CD4-positive, alpha-beta T cell treated with Interleukin-2 at 100 ng/mL for 4 hours (primary cell): Measurements from ENCODE around the gene NINL.

Source experiments
- DNase-seq: peaks from one replicate; pipeline ENCODE4 v3.0.0-alpha.2; 2020; ENCODE audit warnings: low spot score

Gene NINL

DNA sequence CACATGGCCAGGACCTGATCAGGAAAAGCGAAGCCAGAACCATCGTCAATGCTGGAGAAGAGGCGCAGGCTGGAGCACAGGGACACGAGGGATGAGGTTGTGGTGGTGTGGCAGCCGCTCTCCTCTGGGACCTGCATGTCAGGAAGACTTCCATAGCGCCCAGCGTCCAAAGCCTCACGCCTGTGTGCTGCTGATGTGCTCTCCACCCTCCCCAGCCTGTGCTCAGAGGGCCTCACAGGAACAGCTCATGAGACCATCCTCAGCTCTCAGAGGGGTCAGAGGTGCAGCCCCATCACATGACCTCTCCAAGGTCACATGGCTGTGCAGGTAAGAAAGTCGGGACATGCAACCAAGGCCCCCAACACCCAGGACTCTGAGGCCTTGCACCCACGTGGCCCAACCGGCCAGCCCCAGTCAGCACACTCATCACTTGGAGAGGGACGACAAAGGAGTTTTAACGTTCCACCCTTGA is 84.4 kb downstream of the NINL start:
- no peak for DNase-seq

DNA sequence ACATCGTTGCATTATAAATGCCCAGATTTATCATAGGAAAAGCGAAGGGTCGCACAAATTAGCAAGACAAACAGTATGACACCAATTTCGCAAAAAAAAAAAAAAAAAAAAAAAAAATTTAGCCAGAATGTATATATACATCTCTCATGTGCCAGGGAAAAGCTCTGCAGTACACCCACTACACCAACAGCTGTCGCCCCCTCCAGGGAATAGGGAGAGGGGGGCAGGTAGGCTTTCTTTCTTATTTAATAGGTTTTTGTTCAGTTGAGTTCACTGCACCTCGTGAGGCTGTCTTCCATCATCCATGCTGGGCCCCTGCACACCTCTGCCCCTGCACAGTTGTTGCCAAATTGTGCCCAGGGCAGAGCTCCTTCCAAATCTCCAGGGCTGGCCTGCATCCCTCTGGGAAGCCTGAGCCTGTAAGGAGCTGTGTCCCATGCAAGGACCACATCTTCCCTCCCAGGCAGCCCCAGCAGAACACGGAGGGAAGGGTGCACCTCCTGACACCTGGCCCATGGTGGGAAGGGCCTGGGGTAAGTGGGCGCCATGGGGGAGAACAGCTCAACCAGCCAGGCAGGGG is 85.4 kb downstream of the NINL start:
- no peak for DNase-seq

DNA sequence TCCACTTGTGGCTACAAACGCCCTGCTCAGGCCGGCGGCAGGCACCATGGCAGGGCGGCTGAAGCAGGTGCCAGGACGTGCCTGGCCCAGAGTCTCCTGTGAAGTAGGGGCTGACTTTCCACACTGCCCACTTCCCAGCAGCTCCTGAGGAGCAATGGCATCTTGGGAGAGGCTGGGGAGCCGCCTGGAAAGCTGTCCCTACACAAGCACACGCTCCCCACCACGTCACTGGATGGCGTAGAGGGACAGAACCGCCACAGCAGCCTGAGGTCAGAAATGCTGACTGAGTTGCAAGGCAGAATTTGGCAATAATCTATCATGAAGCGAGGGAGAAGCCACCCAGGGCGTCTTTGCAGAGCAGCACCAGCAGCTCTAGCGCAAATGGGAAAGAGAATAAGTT is 86.3 kb downstream of the NINL start:
- DNase-seq = no peak

DNA sequence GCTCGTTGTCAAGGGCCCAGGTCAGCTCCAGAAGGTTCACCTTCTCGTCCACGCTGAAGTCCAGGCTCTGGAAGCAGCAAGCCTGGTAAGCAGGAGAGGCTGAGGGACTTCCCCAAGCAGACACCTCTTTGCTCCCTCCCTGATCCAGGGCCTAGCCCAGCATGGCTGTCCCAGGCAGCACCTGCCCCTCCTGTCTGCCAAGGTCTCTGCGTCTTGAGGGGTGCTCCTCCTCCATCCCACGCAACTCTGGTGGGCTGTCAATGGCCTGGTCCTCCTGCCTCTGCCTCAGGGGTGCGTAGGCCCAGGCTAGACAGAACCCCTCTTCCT is 87.1 kb downstream of the NINL start:
- no peak for DNase-seq

DNA sequence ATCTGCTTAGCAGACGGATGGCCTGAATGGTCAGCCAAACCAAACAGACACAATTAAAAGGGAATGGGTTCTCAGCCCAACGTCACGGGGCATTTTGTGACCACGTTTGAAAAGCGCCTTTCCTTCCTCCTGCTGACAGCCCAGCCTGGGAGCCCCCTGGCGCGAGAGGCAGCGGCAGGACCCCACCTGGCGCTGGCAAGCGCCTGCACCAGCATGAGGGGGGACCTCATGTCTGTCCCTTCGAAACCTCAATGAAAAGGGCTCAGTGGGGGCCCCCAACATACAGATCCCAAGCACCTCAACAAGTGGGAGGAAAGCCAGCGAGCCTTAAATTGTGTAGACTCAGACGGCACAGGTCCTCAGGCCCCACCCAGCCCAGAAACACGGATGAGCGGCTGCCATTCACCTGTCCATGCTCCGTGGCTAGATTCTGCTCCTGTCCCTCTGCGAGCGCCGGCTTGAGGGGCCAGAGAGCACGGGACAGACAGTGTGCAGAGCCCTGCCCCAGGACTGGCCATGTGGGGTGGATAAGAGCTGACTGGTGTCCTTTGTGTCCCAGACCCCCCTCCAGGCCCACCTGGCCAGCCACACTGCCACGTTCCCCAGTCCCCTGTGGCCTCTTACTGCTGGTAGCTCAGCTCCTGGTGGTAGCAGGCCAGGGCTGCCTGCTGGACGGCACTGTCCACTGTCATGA is 87.6 kb downstream of the NINL start:
- no peak for DNase-seq

DNA sequence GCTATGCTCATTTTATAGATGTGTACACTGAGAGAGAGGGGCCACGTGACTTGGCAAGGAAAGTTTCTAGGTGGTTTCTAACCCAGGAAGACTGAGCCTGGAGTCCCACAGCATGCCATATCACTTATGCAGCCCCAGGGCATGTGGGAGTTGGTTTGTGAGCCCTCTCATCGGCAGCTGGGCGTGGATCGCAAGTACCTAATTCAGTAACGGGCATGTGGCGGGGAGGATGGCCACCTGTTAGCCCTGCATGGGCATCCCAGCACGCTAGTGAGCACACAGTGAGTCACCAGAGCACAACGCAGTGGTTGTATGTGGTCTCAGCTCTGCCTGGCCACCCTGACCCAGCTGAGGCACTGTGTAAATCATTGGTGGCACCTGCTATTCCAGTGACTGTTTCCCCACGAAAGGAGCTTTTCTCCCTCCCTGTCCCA is 88.3 kb downstream of the NINL start:
- no peak for DNase-seq

DNA sequence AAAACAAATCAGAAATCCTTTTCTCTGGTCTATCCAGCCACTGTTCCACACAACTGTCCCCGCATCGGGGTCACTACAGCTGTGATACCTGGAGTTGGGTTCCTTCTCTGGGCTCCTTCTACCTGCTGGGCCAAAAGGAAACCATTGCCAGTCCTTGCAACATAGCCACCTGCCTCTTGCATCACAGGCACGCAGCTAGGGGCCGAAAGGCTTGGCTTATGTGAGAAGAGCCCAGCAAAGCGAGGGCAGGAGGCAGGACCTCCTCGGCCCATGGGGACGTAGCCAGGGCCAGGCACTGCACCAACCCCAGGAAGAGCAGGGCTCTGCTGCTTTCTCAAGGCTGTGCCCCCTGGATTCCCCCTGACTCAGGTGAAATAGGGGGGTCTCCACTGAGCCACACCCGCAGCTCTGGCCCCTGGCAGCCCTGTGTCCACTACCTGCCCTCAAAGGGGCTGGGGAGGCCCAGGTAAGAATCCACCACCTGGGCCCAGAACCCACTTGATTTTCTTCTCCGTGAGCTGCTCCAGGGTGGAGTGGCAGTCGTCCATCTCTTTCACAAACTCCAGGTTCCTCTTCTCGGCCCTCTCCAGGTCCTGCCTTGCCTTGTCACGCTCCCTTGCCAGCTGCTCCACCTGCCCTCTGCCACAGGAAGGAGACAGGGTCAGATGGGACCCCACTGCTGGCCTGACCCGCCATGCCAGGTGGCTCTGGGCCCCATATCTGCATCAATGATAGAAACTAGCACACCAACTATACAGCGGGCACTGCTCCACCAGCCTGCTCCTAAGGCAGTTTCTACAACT is 89.0 kb downstream of the NINL start:
- DNase-seq = no peak

DNA sequence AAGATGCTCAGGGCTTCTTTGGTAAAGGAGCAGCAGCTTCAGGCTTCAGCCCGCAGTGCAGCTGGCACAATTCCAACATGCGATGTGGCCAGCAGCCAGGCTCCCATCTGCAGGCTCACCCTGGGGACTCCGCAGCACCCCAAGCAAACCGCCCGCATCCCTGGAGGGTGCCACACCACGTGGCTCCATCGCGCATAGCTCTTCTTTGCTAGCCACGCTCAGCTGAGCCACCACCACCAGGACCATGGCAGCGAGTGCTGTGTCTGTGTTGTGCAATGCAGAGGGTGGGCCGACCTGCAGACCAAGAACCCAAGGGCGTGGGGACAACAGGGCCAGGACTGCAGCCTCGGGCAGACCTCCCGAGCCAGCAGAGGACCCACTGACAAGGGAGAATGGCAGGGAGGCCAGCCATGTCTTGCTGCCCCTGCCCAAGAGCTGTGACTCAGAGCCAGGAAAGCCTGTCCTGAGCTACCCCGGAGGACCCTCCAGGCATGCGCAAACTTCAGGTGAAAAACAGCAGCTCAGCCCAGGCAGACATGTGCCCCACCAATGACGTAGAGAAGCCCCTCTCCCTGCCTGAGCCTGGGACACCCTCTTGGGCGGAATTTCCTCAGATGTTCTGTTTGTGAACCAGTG is 90.0 kb downstream of the NINL start:
- DNase-seq = no peak

DNA sequence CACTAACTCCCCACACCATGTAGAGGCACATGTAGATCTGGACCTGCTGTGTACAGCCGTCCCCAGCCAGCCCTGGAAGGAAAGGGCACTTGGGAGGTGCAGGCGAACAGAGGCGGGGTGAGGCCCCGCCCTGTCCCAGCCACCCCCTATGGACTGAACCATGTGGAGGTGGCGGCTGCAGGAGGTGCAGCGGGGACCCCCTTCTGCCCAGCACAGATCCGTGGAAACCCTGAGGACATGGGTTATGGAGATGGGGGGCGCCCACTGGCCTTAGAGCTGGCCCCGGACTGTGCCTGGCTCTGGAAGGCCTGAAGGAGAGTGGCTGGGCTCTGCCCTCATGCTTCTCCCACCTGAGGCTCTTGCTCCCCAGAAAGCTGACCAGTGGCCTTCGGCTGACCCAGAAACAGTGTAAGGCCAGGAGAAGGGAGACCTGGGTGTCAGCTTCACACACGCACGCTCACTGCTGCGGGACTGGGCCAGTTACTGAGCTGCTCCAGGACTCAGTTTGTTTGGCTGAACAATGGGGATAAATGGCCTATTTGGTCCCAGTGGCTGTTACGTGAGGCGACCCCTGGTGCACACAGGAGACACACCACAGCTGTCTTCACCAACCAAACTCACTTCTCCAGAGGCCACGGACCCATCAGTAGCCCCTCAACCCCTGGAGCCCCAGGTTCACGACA is 90.7 kb downstream of the NINL start:
- no peak for DNase-seq

DNA sequence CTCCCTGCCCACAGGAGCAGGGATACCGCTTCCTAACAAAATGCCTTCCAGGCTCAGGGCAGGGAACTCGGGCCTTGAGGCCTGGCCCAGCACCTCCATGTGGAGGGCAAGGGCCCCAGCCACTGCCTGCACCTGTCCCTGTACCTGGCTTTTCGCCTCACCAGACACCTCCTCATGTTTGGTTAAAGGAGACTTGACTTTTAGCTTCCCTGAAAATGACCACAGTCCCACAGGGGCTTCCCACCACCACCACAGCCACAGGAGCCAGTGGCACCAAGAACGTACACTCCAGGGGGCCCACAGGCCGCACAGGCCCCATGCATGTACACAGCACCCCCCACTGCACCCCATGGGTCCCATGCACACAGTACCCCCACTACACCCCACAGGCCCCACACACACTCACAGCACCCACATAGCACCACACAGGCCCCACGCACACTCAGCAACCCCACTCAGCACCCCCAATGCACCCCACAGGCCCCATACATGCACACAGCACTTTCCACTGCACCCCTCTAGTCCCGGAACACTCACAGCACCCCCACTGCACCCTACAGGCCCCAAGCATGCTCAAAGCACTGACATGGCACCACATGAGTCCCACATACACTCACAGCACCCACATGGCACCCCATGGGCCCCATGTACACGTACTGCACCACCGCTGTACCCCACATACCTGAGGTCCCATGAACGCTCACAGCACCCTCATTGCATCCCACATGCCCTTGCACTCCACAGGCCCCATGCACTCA is 91.4 kb downstream of the NINL start:
- DNase-seq = no peak

DNA sequence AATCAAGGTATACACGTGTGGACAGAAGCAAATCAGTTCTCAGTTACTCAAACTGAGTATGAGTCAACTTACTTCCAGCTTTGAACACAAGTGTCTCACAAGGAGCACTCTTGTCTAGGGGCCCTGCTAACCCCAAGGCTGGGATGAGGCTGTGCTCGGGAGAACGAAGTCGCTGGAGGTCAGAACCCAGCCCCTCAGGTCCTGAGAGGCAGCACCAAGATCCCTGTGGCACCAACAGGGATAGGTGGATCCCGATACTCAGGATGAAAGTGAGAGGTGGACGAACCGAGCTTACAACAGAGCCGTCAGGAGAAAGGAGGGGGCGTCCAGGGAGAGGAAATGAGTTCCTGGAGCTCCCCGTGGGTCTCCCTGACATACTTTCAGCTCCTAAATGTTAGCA is 92.2 kb downstream of the NINL start:
- no peak for DNase-seq

DNA sequence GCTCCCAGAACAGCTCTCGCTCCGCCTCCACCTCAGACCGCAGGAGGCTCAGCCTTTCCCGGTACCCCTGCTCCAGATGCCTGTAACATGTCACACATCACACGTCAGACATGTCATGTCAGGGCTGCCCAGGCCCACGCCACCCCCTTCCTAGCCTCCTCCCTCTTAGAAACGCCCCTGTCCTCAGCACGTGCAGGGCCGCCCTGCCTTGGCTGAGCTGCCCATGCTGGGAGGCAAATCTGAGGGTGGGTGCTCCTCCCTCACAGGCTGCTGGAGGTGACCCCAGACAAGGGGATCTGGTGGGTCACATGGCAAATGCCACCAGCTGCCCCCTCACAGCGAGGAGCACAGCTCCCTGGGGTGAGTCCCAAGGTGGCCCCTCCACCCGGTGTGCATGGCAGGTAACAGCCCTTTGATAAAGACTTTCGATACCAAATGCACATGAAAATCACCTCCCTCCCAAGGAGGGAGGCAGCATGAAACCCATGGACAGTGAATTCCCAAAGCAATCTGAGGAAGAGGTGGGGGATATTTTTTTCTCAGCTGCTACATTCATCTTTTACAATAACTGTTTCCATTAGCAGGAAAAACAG is 93.8 kb downstream of the NINL start:
- DNase-seq = no peak

DNA sequence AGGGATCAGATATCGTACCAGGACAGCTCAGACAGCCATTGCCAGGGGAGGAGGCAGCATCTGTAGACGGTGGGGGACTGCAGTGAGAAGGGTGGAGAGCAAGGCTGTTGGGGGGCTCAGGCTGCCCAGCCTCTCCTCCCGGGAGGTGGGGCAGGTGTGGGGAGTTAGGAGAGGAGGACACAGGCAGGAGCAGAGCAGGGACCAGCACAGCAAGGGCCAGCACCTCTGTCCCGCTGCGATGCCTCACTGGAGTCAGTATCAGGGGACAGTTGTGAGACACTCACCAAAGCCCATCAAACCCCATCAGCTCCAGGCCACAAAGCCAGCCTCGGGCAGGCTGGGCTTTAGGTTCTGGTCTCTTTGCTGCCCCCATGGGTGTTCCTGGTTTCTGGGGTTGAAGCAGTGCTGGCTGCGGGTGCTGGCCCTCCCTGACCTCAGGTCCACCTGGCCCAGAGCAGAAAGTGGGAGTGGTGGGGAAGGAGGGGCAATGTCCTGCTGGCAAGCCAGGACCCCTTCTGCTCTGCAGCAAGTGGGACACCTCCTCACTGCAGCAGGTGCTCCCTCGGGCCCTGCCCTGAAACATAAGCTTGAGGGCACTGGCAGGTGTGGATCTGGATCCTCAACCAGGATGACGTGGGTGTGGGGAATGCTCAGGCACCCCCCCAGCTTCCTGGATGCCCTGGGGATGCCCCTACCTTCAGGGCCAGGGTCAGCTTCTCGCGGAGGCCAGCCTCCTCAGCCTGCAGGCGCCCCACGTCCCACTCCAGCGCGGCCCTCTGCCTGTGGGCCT is 94.5 kb downstream of the NINL start:
- no peak for DNase-seq

DNA sequence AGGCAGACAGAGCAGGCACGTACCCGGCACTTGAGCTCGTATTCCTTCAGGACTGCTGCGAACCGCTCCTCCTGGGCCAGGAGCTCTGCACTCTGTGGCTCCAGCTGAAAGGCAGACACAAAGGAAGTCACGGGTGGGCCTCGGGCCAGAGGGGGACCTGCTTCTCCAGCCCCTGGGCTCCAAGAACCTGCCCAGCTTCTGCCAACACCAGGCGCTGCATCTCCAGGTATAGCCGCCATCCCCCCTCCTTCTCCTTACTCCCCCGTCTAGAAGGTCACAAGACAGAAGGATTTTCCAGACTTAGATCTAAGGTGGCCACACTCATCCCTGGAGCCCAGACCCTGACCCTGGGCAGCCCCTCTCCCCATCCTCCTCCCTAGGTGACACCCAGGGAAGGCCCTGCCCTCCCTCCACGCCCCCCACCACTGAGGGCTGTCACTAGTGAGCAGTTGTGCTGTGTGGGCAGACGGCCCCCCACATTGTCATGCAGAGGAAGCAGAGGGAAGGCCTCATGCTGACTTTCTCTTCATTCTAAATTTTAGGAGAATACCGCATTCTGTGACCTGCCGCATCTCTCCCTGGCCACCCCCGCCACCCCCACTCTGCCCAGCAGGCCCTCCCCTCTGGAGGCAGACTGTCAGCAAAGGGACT is 96.0 kb downstream of the NINL start:
- no peak for DNase-seq

DNA sequence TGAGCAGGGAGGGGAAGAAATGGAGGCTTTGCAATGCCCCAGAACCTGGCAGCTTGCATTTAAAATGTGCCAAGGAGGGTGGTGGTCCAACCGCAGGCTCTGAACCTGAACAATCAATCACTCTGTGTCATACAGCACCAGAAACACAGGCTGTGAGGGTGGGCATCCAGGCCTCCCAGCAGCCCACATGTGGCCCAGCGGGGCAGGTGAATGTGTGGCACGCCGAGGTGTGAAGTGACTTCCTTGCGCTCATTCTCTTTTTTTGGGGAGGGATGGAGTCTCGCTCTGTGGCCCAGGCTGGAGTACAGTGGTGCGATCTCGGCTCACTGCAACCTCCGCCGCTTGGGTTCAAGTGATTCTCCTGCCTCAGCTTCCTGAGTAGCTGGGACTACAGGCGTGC is 97.4 kb downstream of the NINL start:
- no peak for DNase-seq

DNA sequence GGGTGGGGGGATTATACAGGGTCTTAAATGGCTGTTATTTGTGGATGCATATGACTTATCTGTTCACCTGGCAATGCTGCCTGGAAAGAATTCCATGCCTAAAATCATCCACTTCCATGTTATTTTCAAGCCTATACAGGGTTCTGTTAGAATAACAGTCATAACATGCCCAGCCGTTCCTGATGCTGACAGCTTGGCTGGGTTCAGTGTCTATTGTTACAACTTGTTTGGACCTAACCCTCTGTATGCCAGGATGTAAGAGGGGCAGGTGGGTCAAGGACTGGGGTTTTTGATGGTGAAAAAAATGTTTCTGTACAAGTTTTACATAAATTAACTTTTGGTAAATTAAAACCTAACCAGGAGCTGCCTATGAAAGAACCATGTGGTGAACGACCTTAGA is 98.0 kb downstream of the NINL start:
- no peak for DNase-seq

DNA sequence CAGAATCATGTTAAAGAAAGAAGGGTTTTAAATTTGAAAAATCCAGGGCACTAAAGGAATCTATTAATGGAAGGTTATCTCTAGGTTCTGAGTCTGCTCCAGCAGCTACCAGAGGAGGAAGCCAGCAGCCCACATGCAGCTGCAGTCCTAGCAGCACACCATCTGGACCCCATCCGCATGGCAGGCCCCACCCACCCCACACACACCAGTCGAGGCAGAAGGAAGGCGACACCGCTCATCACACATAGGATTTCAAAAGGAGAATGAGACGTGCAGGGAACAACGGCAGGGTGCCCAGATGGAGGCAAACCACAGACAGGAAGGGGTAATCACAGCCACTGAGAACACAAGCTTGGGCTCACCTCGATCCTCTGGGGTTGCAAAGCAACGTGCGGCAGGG is 99.0 kb downstream of the NINL start:
- no peak for DNase-seq

DNA sequence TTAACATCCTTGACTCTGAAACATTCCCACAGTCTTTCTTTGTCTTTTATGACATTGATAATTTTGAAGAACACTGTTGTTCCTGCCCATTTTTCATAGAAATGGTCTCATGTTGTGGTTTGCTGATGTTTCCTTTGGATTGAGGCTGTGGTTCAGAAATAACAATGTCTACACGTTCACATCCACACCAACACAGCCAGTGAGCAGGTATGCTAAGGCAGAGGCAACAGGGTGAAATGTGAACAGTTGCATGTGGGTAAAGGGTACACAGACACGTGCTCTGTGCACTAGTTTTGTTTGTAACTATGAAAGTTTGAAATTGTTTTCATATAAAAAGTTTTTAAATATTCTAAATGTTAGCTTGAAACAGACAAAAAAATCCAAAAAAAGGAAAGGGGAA is 99.5 kb downstream of the NINL start:
- no peak for DNase-seq

DNA sequence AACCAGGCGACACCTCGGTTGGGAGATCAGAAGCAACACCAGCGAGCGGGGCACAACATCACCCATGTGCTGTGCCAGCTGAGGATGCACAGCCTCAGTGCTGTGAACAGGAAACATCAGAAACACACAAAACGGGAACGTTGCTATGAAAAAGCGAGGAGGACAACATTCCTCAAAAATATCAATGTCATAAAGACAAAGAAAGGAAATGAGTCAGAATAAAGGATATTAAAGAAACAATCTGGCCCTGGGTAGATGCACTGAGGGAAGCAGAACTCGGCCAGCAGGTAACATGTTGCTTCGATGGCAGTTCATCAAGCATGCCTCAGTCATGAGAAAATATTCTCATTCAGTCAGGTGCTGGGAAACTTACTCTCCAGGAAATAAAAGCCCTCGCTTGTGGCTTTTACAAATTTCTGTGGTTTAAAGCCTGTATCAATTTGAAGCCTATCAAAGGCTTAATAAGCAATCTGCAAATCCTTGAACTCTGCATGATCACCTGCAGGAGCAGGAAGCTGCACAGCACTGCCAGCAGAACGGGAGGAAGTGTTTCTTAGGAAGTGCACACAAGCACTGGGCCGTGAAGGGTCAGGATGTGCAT is 100.3 kb downstream of the NINL start:
- DNase-seq = no peak
